ENCODE results near the gene PTPRM. TPM values are rescaled to one million over a fixed set of nuclear protein-coding genes. Genes with fewer than 3 reads are reported as not detected.

PTPRM gene
- total RNA-seq, 1 experiment from 2014 or later, result 14.5 TPM

- Histone ChIP-seq H3K9me2 (ENCODE audit: insufficient read depth) (no peaks in the 10 kb centered on the region; the same call in 1 of the 2 replicates), H3K4me1 (ENCODE audit: control insufficient read depth in 1 of 2, insufficient read depth in 2 of 2, low read length in 2 of 2) (no peaks in the 10 kb centered on the region), H3K79me2 (ENCODE audit: insufficient read depth, low read length) (no peaks in the 10 kb centered on the region), H3K9me3 (ENCODE audit: control insufficient read depth in 1 of 2, insufficient read depth in 1 of 2, low read depth in 1 of 2, low read length in 2 of 2) (no peaks in the 10 kb centered on the region), H3K4me3 (replicated peaks in 1 of 2; ENCODE audit: low read depth in 1 of 2, low read length in 2 of 2) (no peak overlapping the region), H2AFZ (ENCODE audit: low read depth, low read length, poor library complexity, severe bottlenecking) (no peak overlapping the region), H3K27me3 (ENCODE audit: insufficient read depth, low read length) (no peaks in the 10 kb centered on the region), H4K20me1 (ENCODE audit: insufficient read depth) (no peaks in the 10 kb centered on the region), H3K4me2 (ENCODE audit: low read length) (no peak overlapping the region), H3K9ac (ENCODE audit: low read length) (no peak overlapping the region), H3K36me3 (ENCODE audit: control insufficient read depth in 1 of 2, insufficient read depth in 2 of 2, low read length in 2 of 2) (no peaks in the 10 kb centered on the region), H3K27ac (ENCODE audit: low read depth, low read length) (no peak overlapping the region)
- BruUV-seq (replicated peaks), result no TSS peak
- ChIA-PET RAD21 (ENCODE audit: low non-redundant PET in 1 of 2, low total read pairs in 2 of 2, uncharacterized antibody in 2 of 2, unreplicated experiment in 2 of 2) (no interaction called here), POLR2A (no interaction called here), CTCF (no interaction called here)
- intact Hi-C loops (cut with micrococcal nuclease), result no loop called here
- DNase-seq (ENCODE audit: low read depth, low spot score) (no peak), ATAC-seq (no peak)
- TF ChIP-seq MAX (IDR thresholded peaks at IDR 0.05), result no peak
- TF ChIP-seq REST (IDR thresholded peaks at IDR 0.05; ENCODE audit: low read depth), result no peak
- no peak for TF ChIP-seq POLR2AphosphoS5 (IDR thresholded peaks at IDR 0.05; ENCODE audit: low read depth, low read length)
- no peak for TF ChIP-seq CTCF (IDR thresholded peaks at IDR 0.05 in 2 of 3, conservative IDR thresholded peaks at IDR 0.05 in 1 of 3; ENCODE audit: borderline replicate concordance in 1 of 3, insufficient read depth in 1 of 3, low read depth in 2 of 3, low read length in 2 of 3)
- no peak for TF ChIP-seq RAD21 (IDR thresholded peaks at IDR 0.05; ENCODE audit: low read depth)
Measured at GRCh38 chr18:7899078-7899477, 332.0 kb downstream of the PTPRM start.

Measured in HCT116 (cell line).